SK-N-SH treated with all-trans-retinoic acid at 6 μM for 48 hours (cell line): ENCODE measurements around the gene COL1A2.

Experiments
- BACH2 ChIP-seq: fragments of 250-450 bp; sonication (Bioruptor Pico); IDR thresholded peaks from 2 replicates; pipeline ENCODE4 v1.9.0; 2021; ENCODE audit warnings: mild to moderate bottlenecking, borderline replicate concordance
- CREB5 ChIP-seq: fragments of 250-450 bp; sonication (Bioruptor Pico); IDR thresholded peaks from 2 replicates; pipeline ENCODE4 v1.5.1; 2020; ENCODE audit warnings: low read depth, mild to moderate bottlenecking, moderate library complexity
- CSDC2 ChIP-seq: fragments of 250-450 bp; sonication (Bioruptor Pico); IDR thresholded peaks from 2 replicates; pipeline ENCODE4 v1.5.0; 2020; ENCODE audit warnings: mild to moderate bottlenecking, moderate library complexity
- CSRNP3 ChIP-seq: fragments of 250-450 bp; sonication (Bioruptor Pico); IDR thresholded peaks from 2 replicates; pipeline ENCODE4 v1.5.1; 2021; ENCODE audit warnings: mild to moderate bottlenecking, moderate library complexity
- ESRRG ChIP-seq: fragments of 250-450 bp; sonication (Bioruptor Pico); IDR thresholded peaks from 2 replicates; pipeline ENCODE4 v1.6.1; 2021; ENCODE audit warnings: mild to moderate bottlenecking
- ISL1 ChIP-seq: fragments of 250-450 bp; sonication (Bioruptor Pico); IDR thresholded peaks from 2 replicates; pipeline ENCODE4 v2.1.2; 2022; ENCODE audit warnings: mild to moderate bottlenecking, moderate library complexity
- OSR1 ChIP-seq: fragments of 250-450 bp; sonication (Bioruptor Pico); IDR thresholded peaks from 2 replicates; pipeline ENCODE4 v1.8.0; 2022; ENCODE audit warnings: moderate library complexity, mild to moderate bottlenecking, inconsistent platforms
- PPARA ChIP-seq: fragments of 250-450 bp; sonication (Bioruptor Pico); IDR thresholded peaks from 2 replicates; pipeline ENCODE4 v1.5.0; 2020; ENCODE audit warnings: mild to moderate bottlenecking, borderline replicate concordance
- ZFP3 ChIP-seq: fragments of 250-450 bp; sonication (Bioruptor Pico); IDR thresholded peaks from 2 replicates; pipeline ENCODE4 v1.5.0; 2020; ENCODE audit warnings: mild to moderate bottlenecking, moderate library complexity
- ZNF70 ChIP-seq: fragments of 450-650 bp; formaldehyde crosslinking; IDR thresholded peaks from 2 replicates; pipeline ENCODE4 v1.5.0; 2020; ENCODE audit warnings: mild to moderate bottlenecking, moderate library complexity

DNA sequence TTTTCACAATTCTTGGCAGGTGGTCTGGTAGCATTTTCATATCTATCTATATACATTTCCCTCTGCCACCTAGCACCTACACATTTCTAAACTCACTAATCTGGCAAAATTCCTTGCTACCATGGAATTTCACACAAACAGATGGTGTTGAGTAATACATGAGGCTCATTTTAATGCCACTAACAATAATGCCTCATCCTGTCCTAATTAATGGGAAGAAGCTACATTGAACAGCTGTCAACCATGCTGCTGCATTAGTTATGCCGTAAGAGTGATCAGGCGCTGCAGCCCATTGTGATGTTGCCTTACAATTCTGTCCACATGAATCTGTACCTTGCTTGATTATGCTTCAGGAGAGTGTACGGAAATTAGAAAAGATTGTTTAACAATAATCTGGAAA lies 23.2 kb downstream of the COL1A2 start:
- TF ChIP-seq ESRRG (CRISPR knock-in tag) (no peak), CREB5 (no peak), CSDC2 (CRISPR knock-in tag) (no peak), ZNF70 (CRISPR knock-in tag) (no peak), ISL1 (CRISPR knock-in tag) (no peak), ZFP3 (CRISPR knock-in tag) (no peak), CSRNP3 (CRISPR knock-in tag) (no peak), BACH2 (CRISPR knock-in tag) (no peak), OSR1 (CRISPR knock-in tag) (no peak), PPARA (no peak)
